DMS79 (cell line): ENCODE measurements around the gene GAS2L1.

Experiments used
- DNase-seq: peaks from one replicate; lab custom pipeline; 2025; lab: John Stamatoyannopoulos, UW

Gene GAS2L1

GRCh38 chr22:29328055-29328454, 21.6 kb downstream of the GAS2L1 start:
- DNase-seq, result no peak

- DNase-seq, result no peak
Observed at GRCh38 chr22:29328566-29329500, 22.4 kb downstream of the GAS2L1 start.

- no peak for DNase-seq
Observed at GRCh38 chr22:29329581-29329980, 23.1 kb downstream of the GAS2L1 start.

- DNase-seq, result no peak
Observed at GRCh38 chr22:29330291-29330690, 23.8 kb downstream of the GAS2L1 start.

- no peak for DNase-seq
Observed at GRCh38 chr22:29330753-29331152, 24.3 kb downstream of the GAS2L1 start.

GRCh38 chr22:29331213-29331612, 24.8 kb downstream of the GAS2L1 start:
- no peak for DNase-seq

- DNase-seq, result no peak
Observed at GRCh38 chr22:29331658-29332300, 25.3 kb downstream of the GAS2L1 start.

- DNase-seq, result no peak
Observed at GRCh38 chr22:29332886-29333496, 26.5 kb downstream of the GAS2L1 start.

- no peak for DNase-seq
Observed at GRCh38 chr22:29334148-29334547, 27.7 kb downstream of the GAS2L1 start.

- DNase-seq, result no peak
Observed at GRCh38 chr22:29334696-29335344, 28.4 kb downstream of the GAS2L1 start.

GRCh38 chr22:29335656-29336055, 29.2 kb downstream of the GAS2L1 start:
- DNase-seq, result no peak

- DNase-seq, result no peak
Observed at GRCh38 chr22:29336751-29337490, 30.5 kb downstream of the GAS2L1 start.

GRCh38 chr22:29337631-29338284, 31.3 kb downstream of the GAS2L1 start:
- DNase-seq, result no peak

- no peak for DNase-seq
Observed at GRCh38 chr22:29338398-29338797, 31.9 kb downstream of the GAS2L1 start.

GRCh38 chr22:29339381-29340235, 33.2 kb downstream of the GAS2L1 start:
- no peak for DNase-seq

- no peak for DNase-seq
Observed at GRCh38 chr22:29340566-29340965, 34.1 kb downstream of the GAS2L1 start.

GRCh38 chr22:29341056-29341848, 34.8 kb downstream of the GAS2L1 start:
- DNase-seq, result no peak

GRCh38 chr22:29341849-29342127, 35.3 kb downstream of the GAS2L1 start:
- no peak for DNase-seq

- DNase-seq, result no peak
Observed at GRCh38 chr22:29342177-29342576, 35.7 kb downstream of the GAS2L1 start.
